SK-N-SH treated with all-trans-retinoic acid at 6 μM for 48 hours (cell line): Measurements from ENCODE around the gene SELENOM.

Experiments
- ATAC-seq: fragments of 200-7000 bp; cut with Tn5 transposase; 3 replicates; pipeline ENCODE4 v1.9.1; 2020; ENCODE audit warnings: mild to moderate bottlenecking, moderate library complexity
- BACH2 ChIP-seq: fragments of 250-450 bp; sonication (Bioruptor Pico); IDR thresholded peaks from 2 replicates; pipeline ENCODE4 v1.9.0; 2021; ENCODE audit warnings: mild to moderate bottlenecking, borderline replicate concordance
- CSDC2 ChIP-seq: fragments of 250-450 bp; sonication (Bioruptor Pico); IDR thresholded peaks from 2 replicates; pipeline ENCODE4 v1.5.0; 2020; ENCODE audit warnings: mild to moderate bottlenecking, moderate library complexity
- ESRRG ChIP-seq: fragments of 250-450 bp; sonication (Bioruptor Pico); IDR thresholded peaks from 2 replicates; pipeline ENCODE4 v1.6.1; 2021; ENCODE audit warnings: mild to moderate bottlenecking
- GLIS3 ChIP-seq: fragments of 250-450 bp; sonication (Bioruptor Pico); IDR thresholded peaks from 2 replicates; pipeline ENCODE4 v1.5.0; 2020; ENCODE audit warnings: mild to moderate bottlenecking, moderate library complexity
- ISL1 ChIP-seq: fragments of 250-450 bp; sonication (Bioruptor Pico); IDR thresholded peaks from 2 replicates; pipeline ENCODE4 v2.1.2; 2022; ENCODE audit warnings: mild to moderate bottlenecking, moderate library complexity
- OSR1 ChIP-seq: fragments of 250-450 bp; sonication (Bioruptor Pico); IDR thresholded peaks from 2 replicates; pipeline ENCODE4 v1.8.0; 2022; ENCODE audit warnings: moderate library complexity, mild to moderate bottlenecking, inconsistent platforms
- PPARA ChIP-seq: fragments of 250-450 bp; sonication (Bioruptor Pico); IDR thresholded peaks from 2 replicates; pipeline ENCODE4 v1.5.0; 2020; ENCODE audit warnings: mild to moderate bottlenecking, borderline replicate concordance
- RARB ChIP-seq: fragments of 250-450 bp; sonication (Bioruptor Pico); IDR thresholded peaks from 2 replicates; pipeline ENCODE4 v1.8.0; 2021; ENCODE audit warnings: mild to moderate bottlenecking, moderate library complexity
- TCF4 ChIP-seq: fragments of 250-450 bp; sonication (Bioruptor Pico); IDR thresholded peaks from 2 replicates; pipeline ENCODE4 v1.8.0; 2021; ENCODE audit warnings: mild to moderate bottlenecking, moderate library complexity, borderline replicate concordance
- TOX ChIP-seq: fragments of 250-450 bp; sonication (Bioruptor Pico); IDR thresholded peaks from 2 replicates; pipeline ENCODE4 v1.8.0; 2021; ENCODE audit warnings: mild to moderate bottlenecking, moderate library complexity, borderline replicate concordance
- ZC3H10 ChIP-seq: fragments of 250-450 bp; sonication (Bioruptor Pico); IDR thresholded peaks from 2 replicates; pipeline ENCODE4 v1.5.1; 2021; ENCODE audit warnings: mild to moderate bottlenecking, moderate library complexity
- ZFP3 ChIP-seq: fragments of 250-450 bp; sonication (Bioruptor Pico); IDR thresholded peaks from 2 replicates; pipeline ENCODE4 v1.5.0; 2020; ENCODE audit warnings: mild to moderate bottlenecking, moderate library complexity
- ZNF565 ChIP-seq: fragments of 450-650 bp; formaldehyde crosslinking; conservative IDR thresholded peaks from 2 replicates; pipeline ENCODE4 v1.5.0; 2020; ENCODE audit warnings: low read depth, mild to moderate bottlenecking, moderate library complexity
- ZNF70 ChIP-seq: fragments of 450-650 bp; formaldehyde crosslinking; IDR thresholded peaks from 2 replicates; pipeline ENCODE4 v1.5.0; 2020; ENCODE audit warnings: mild to moderate bottlenecking, moderate library complexity
- ZNF8 ChIP-seq: fragments of 450-650 bp; formaldehyde crosslinking; IDR thresholded peaks from 2 replicates; pipeline ENCODE4 v1.5.0; 2020; ENCODE audit warnings: mild to moderate bottlenecking, moderate library complexity
- TF ChIP-seq, protein P1 (sequence below): fragments of 250-450 bp; sonication (Bioruptor Pico); IDR thresholded peaks from 2 replicates; pipeline ENCODE4 v1.8.0; 2020; ENCODE audit warnings: mild to moderate bottlenecking, moderate library complexity, borderline replicate concordance
- TF ChIP-seq, protein P2 (sequence below): fragments of 250-450 bp; sonication (Bioruptor Pico); IDR thresholded peaks from 2 replicates; pipeline ENCODE4 v1.5.0; 2020; ENCODE audit warnings: mild to moderate bottlenecking, moderate library complexity
- TF ChIP-seq, protein P3 (sequence below): fragments of 250-450 bp; sonication (Bioruptor Pico); IDR thresholded peaks from 2 replicates; pipeline ENCODE4 v1.5.1; 2021; ENCODE audit warnings: mild to moderate bottlenecking, moderate library complexity
- TF ChIP-seq, protein P4 (sequence below): fragments of 250-450 bp; sonication (Bioruptor Pico); IDR thresholded peaks from 2 replicates; pipeline ENCODE4 v1.8.0; 2021; ENCODE audit warnings: low read depth, mild to moderate bottlenecking, moderate library complexity, borderline replicate concordance
- TF ChIP-seq, protein P5 (sequence below): fragments of 250-450 bp; sonication (Bioruptor Pico); IDR thresholded peaks from 2 replicates; pipeline ENCODE4 v1.5.1; 2020; ENCODE audit warnings: low read depth, mild to moderate bottlenecking, moderate library complexity

The SELENOM gene

DNA sequence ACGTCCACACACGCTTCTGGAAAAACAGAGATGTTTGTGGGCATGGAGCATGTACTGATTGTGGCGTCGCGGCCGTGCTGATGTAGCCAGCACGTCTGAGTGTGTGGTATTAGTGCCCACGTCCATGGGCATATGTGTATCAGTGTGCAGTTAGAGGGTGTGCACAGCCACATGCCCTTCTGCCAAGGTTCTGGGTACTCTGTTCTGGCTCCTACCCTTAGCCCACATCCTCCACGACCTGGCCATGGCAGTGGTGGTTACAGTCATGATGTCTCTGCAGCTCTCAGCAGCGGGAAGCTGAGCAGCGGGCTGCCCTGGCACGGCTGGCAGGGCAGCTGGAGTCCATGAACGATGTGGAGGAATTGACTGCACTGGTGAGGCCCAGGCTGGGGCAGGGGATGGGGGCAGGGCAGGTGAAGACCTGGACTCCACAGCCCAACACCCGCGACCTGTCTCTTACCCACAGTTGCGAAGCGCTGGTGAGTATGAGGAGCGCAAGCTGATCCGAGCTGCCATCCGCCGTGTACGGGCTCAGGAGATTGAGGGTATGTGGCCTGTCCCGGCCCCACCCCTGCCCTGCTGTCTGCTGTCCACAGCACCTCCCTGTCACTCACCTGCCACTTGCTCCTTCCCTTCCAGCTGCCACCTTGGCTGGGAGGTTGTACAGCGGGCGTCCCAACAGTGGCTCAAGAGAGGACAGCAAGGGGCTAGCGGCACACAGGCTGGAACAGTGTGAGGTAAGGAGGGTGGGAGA is 19.0 kb downstream of the SELENOM start:
- ATAC-seq, result no peak
- TF ChIP-seq BACH2 (CRISPR knock-in tag) (no peak), ZFP3 (CRISPR knock-in tag) (no peak), OSR1 (CRISPR knock-in tag) (no peak), ISL1 (CRISPR knock-in tag) (no peak), GLIS3 (CRISPR knock-in tag) (no peak)
- TF ChIP-seq, protein P1, sequence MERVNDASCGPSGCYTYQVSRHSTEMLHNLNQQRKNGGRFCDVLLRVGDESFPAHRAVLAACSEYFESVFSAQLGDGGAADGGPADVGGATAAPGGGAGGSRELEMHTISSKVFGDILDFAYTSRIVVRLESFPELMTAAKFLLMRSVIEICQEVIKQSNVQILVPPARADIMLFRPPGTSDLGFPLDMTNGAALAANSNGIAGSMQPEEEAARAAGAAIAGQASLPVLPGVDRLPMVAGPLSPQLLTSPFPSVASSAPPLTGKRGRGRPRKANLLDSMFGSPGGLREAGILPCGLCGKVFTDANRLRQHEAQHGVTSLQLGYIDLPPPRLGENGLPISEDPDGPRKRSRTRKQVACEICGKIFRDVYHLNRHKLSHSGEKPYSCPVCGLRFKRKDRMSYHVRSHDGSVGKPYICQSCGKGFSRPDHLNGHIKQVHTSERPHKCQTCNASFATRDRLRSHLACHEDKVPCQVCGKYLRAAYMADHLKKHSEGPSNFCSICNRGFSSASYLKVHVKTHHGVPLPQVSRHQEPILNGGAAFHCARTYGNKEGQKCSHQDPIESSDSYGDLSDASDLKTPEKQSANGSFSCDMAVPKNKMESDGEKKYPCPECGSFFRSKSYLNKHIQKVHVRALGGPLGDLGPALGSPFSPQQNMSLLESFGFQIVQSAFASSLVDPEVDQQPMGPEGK (CRISPR knock-in tag), result no peak
- TF ChIP-seq, protein P2, sequence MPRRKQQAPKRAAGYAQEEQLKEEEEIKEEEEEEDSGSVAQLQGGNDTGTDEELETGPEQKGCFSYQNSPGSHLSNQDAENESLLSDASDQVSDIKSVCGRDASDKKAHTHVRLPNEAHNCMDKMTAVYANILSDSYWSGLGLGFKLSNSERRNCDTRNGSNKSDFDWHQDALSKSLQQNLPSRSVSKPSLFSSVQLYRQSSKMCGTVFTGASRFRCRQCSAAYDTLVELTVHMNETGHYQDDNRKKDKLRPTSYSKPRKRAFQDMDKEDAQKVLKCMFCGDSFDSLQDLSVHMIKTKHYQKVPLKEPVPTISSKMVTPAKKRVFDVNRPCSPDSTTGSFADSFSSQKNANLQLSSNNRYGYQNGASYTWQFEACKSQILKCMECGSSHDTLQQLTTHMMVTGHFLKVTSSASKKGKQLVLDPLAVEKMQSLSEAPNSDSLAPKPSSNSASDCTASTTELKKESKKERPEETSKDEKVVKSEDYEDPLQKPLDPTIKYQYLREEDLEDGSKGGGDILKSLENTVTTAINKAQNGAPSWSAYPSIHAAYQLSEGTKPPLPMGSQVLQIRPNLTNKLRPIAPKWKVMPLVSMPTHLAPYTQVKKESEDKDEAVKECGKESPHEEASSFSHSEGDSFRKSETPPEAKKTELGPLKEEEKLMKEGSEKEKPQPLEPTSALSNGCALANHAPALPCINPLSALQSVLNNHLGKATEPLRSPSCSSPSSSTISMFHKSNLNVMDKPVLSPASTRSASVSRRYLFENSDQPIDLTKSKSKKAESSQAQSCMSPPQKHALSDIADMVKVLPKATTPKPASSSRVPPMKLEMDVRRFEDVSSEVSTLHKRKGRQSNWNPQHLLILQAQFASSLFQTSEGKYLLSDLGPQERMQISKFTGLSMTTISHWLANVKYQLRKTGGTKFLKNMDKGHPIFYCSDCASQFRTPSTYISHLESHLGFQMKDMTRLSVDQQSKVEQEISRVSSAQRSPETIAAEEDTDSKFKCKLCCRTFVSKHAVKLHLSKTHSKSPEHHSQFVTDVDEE (CRISPR knock-in tag), result no peak

DNA sequence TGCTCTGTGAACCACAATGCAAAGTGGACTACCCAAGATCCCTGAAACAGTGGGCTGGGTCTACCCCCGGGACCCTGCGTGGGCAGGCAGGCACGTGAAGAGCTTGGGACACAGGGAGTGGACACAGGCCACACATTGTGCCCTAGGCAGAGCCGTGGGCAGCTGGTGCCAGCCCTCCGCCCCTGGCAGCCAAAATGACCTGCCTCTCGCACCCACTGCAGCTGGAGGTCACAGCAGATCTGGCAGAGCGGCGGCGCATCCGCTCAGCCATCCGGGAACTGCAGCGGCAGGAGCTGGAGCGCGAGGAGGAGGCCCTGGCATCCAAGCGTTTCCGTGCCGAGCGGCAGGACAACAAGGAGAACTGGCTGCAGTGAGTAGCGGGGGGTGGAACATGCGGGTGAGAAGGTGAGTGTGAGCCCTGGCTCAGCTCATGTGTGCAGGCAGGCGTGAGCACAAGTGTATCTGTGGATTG is 19.6 kb downstream of the SELENOM start:
- ATAC-seq, result no peak
- TF ChIP-seq BACH2 (CRISPR knock-in tag) (no peak), TOX (CRISPR knock-in tag) (no peak)

DNA sequence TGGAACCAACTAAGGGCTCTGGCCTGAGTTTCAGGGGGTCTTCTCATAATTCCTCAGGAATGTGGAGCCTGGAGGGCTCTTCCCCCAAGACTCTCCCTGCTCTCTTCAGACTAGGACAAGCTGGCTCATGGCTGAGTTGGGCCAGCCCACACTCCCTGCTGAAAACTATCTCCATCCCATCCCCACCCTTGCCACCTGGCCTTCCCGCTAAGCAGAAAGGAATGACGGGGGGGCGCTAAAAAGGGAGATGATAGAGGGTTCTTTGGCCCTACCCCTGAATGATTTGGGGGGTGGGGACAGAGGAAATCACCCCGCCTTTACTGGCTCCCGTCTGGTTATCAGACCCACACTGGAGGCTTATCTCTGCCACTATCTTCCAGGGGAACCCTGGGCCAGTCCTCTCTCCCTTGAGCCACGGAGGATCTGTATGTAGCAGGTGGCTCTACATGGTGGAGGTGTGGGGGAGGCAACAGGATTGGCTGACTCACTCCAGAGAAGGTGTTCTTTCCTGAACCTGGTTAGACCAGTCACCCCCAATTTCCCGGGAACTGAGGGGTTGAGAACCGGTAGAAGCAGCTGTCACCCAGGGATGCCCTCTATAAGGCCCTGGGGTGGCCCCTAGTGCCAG is 20.6 kb downstream of the SELENOM start:
- TF ChIP-seq BACH2 (CRISPR knock-in tag) (no peak), OSR1 (CRISPR knock-in tag) (no peak), ZC3H10 (no peak), ISL1 (CRISPR knock-in tag) (no peak), ZFP3 (CRISPR knock-in tag) (no peak)
- TF ChIP-seq, protein P3, sequence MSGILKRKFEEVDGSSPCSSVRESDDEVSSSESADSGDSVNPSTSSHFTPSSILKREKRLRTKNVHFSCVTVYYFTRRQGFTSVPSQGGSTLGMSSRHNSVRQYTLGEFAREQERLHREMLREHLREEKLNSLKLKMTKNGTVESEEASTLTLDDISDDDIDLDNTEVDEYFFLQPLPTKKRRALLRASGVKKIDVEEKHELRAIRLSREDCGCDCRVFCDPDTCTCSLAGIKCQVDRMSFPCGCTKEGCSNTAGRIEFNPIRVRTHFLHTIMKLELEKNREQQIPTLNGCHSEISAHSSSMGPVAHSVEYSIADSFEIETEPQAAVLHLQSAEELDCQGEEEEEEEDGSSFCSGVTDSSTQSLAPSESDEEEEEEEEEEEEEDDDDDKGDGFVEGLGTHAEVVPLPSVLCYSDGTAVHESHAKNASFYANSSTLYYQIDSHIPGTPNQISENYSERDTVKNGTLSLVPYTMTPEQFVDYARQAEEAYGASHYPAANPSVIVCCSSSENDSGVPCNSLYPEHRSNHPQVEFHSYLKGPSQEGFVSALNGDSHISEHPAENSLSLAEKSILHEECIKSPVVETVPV (CRISPR knock-in tag), result no peak
- TF ChIP-seq, protein P4, sequence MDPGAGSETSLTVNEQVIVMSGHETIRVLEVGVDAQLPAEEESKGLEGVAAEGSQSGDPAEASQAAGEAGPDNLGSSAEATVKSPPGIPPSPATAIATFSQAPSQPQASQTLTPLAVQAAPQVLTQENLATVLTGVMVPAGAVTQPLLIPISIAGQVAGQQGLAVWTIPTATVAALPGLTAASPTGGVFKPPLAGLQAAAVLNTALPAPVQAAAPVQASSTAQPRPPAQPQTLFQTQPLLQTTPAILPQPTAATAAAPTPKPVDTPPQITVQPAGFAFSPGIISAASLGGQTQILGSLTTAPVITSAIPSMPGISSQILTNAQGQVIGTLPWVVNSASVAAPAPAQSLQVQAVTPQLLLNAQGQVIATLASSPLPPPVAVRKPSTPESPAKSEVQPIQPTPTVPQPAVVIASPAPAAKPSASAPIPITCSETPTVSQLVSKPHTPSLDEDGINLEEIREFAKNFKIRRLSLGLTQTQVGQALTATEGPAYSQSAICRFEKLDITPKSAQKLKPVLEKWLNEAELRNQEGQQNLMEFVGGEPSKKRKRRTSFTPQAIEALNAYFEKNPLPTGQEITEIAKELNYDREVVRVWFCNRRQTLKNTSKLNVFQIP (CRISPR knock-in tag), result no peak
- no peak for ATAC-seq

DNA sequence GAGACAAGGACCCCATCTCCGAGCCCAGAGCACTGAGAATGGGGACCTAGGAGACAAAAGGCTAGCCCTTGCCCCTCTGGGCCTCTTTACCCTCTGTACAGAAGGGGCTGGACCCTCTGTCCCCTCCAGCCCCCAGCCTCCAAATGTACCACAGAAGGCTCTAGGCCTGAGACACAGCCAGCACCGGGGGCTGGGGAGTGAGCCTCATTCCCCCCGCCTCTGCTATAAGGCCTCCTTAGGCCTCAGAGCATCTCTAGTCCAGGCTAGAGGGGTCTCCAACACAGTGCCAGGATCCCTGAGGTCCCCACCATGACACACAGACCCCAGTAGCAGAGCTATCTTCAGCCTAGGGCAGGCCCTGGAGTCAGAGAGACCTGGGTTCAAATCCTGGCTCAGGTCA is 21.4 kb downstream of the SELENOM start:
- ATAC-seq, result no peak
- TF ChIP-seq CSDC2 (CRISPR knock-in tag) (no peak), TCF4 (CRISPR knock-in tag) (no peak), ZFP3 (CRISPR knock-in tag) (no peak), GLIS3 (CRISPR knock-in tag) (no peak), ESRRG (CRISPR knock-in tag) (no peak), ZNF8 (CRISPR knock-in tag) (no peak), PPARA (CRISPR knock-in tag) (no peak), RARB (CRISPR knock-in tag) (no peak), OSR1 (CRISPR knock-in tag) (no peak), ZC3H10 (no peak), ZNF565 (CRISPR knock-in tag) (no peak), ISL1 (CRISPR knock-in tag) (no peak), ZNF70 (no peak), TOX (CRISPR knock-in tag) (no peak)
- TF ChIP-seq, protein P2 (CRISPR knock-in tag), result no peak
- TF ChIP-seq, protein P5, sequence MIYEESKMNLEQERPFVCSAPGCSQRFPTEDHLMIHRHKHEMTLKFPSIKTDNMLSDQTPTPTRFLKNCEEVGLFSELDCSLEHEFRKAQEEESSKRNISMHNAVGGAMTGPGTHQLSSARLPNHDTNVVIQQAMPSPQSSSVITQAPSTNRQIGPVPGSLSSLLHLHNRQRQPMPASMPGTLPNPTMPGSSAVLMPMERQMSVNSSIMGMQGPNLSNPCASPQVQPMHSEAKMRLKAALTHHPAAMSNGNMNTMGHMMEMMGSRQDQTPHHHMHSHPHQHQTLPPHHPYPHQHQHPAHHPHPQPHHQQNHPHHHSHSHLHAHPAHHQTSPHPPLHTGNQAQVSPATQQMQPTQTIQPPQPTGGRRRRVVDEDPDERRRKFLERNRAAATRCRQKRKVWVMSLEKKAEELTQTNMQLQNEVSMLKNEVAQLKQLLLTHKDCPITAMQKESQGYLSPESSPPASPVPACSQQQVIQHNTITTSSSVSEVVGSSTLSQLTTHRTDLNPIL, result no peak
- TF ChIP-seq, protein P3 (CRISPR knock-in tag), result no peak
